Large intestine (tissue), 3 donors: ENCODE results near the gene FLT1. TPM values are rescaled to one million over a fixed set of nuclear protein-coding genes. Genes with fewer than 3 reads are reported as not detected.

Source experiments
- DNase-seq, 2 donors: peaks; one replicate each; pipeline versions ENCODE4 v3.0.0 to v3.0.0-alpha.2; 2013
- H3K27ac ChIP-seq: one replicate; pipeline ENCODE4 v1.5.1; 2013; ENCODE audit warnings: low read length
- H3K27me3 ChIP-seq: 2 replicates; pipeline ENCODE4 v1.6.1; 2013; ENCODE audit warnings: low read length; ENCODE audit not compliant: control insufficient read depth, insufficient read depth
- H3K36me3 ChIP-seq: 2 replicates; pipeline ENCODE4 v1.6.1; 2013; ENCODE audit warnings: low read length; ENCODE audit not compliant: control insufficient read depth, insufficient read depth
- H3K4me1 ChIP-seq: one replicate; pipeline ENCODE4 v1.6.1; 2013; ENCODE audit warnings: low read length; ENCODE audit not compliant: control insufficient read depth, insufficient read depth
- H3K4me3 ChIP-seq: one replicate; pipeline ENCODE4 v1.5.1; 2013; ENCODE audit warnings: low read length
- H3K9me3 ChIP-seq: one replicate; pipeline ENCODE4 v1.6.1; 2013; ENCODE audit warnings: mild to moderate bottlenecking, low read depth, low read length, moderate library complexity; ENCODE audit not compliant: control insufficient read depth
- WGBS: methylation state at CpG from one replicate; pipeline ENCODE4 v1.1.5; 2013; ENCODE audit warnings: low lambda C conversion rate; ENCODE audit not compliant: insufficient coverage; 5-methylcytosine and 5-hydroxymethylcytosine counted together
- polyA plus RNA-seq: library from polyadenylated mRNA; unstranded; fragments of 120-200 nt; gene quantifications from one replicate; pipeline ENCODE4 v1.2.1, GENCODE V29; 2013

Gene FLT1
- polyA plus RNA-seq, 1 donor, result 6.9 TPM

DNA sequence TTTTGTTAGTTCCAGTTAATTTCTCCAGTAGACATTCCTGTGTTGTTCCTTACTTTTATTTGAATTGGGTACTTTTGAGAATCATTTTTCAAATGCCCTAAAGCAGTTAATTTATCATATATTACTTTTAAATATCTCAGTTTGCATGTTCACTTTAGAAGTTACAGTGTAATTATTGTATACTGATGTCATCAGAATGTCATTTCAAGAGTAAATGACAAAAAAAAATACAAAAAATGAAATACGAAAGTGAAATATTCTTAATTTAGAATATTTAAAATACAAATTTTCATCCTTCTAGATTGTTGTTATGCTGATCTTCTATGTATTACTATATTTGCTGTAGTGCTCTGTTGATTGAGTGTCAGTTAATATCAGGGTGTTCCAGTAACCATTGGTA, 242.4 kb downstream of the FLT1 start:
- H3K27ac ChIP-seq, result no peak overlapping the region
- WGBS, result 100% methylated on average over 1 of the region's 1 CpG
- no peaks in the 10 kb centered on the region for H3K4me1 ChIP-seq
- no peaks in the 10 kb centered on the region for H3K9me3 ChIP-seq
- no peak overlapping the region for H3K4me3 ChIP-seq
- no peak for DNase-seq
- peaks cover 13% of the 10 kb centered on the region for H3K36me3 ChIP-seq
- no peaks in the 10 kb centered on the region for H3K27me3 ChIP-seq

GRCh38 chr13:28251466-28251865, 243.5 kb downstream of the FLT1 start:
- DNase-seq, result no peak
- WGBS, result 93% methylated on average over 2 of the region's 6 CpGs
- Histone ChIP-seq H3K36me3 (peaks cover 5% of the 10 kb centered on the region), H3K27me3 (no peaks in the 10 kb centered on the region), H3K4me3 (no peak overlapping the region), H3K27ac (no peak overlapping the region), H3K4me1 (no peaks in the 10 kb centered on the region), H3K9me3 (no peaks in the 10 kb centered on the region)

- no peaks in the 10 kb centered on the region for H3K27me3 ChIP-seq
- 100% methylated on average over 1 of the region's 10 CpGs for WGBS
- H3K4me1 ChIP-seq, result no peaks in the 10 kb centered on the region
- no peaks in the 10 kb centered on the region for H3K36me3 ChIP-seq
- H3K9me3 ChIP-seq, result no peaks in the 10 kb centered on the region
- H3K27ac ChIP-seq, result no peak overlapping the region
- H3K4me3 ChIP-seq, result no peak overlapping the region
- DNase-seq, result no peak
Observed at GRCh38 chr13:28250542-28250941, 244.4 kb downstream of the FLT1 start.

Other genes starting within 250 kb of the FLT1 start
- 86.7 TPM for gene POMP, start 164.0 kb upstream of the FLT1 start, polyA plus RNA-seq
- 143 TPM for gene SLC46A3, start 223.8 kb upstream of the FLT1 start, polyA plus RNA-seq